Gastrocnemius medialis (tissue), 4 donors: ENCODE results near the gene AHI1. TPM values are rescaled to one million over a fixed set of nuclear protein-coding genes. Genes with fewer than 3 reads are reported as not detected.

Experiments used
- ATAC-seq, 2 donors: fragments of 150-250 bp; one replicate each; pipeline ENCODE4 v1.9.1; 2016
- DNase-seq, 2 donors: peaks; one replicate each; pipeline ENCODE4 v3.0.0-alpha.2; 2019
- H3K27ac ChIP-seq, 4 donors: fragments of 200-600 bp; sonication (generic); 1 replicate in 1 of 4; 2 replicates in 3 of 4; pipeline ENCODE4 v1.5.1; 2016 to 2018; ENCODE audit warnings: mild to moderate bottlenecking in 2 of 4, moderate library complexity in 1 of 4
- H3K27me3 ChIP-seq, 3 donors: fragments of 200-600 bp; sonication (generic) in 2 of 3; 1 replicate in 1 of 3; 2 replicates in 2 of 3; pipeline versions ENCODE4 v1.5.1 to v1.6.0; 2016 to 2019; ENCODE audit warnings: mild to moderate bottlenecking in 1 of 3, moderate library complexity in 1 of 3
- H3K36me3 ChIP-seq, 2 donors: fragments of 200-600 bp; sonication (generic) in 1 of 2; one replicate each; pipeline ENCODE4 v1.5.1; 2017 to 2018
- H3K4me1 ChIP-seq, 2 donors: fragments of 200-600 bp; sonication (generic) in 1 of 2; one replicate each; pipeline ENCODE4 v1.5.1; 2016 to 2017; ENCODE audit warnings: mild to moderate bottlenecking in 2 of 2
- H3K4me3 ChIP-seq, 4 donors: fragments of 200-600 bp; sonication (generic) in 3 of 4; 1 replicate in 1 of 4; 2 replicates in 3 of 4; pipeline ENCODE4 v1.5.1; 2016 to 2019; ENCODE audit warnings: mild to moderate bottlenecking in 2 of 4
- H3K9me3 ChIP-seq, 3 donors: fragments of 200-600 bp; sonication (generic) in 2 of 3; 1 replicate in 1 of 3; 2 replicates in 2 of 3; pipeline ENCODE4 v1.5.1; 2016 to 2019
- POLR2A ChIP-seq, 2 donors: fragments of 450-650 bp; IDR thresholded peaks; one replicate each; pipeline ENCODE4 v1.6.1; 2017; ENCODE audit warnings: antibody characterized with exemption in 2 of 2, mild to moderate bottlenecking in 2 of 2, moderate library complexity in 2 of 2
- in situ Hi-C, 4 donors: fragments of 200-750 bp; cut with MboI; loops; one replicate each; pipeline versions ENCODE4 v1.15.0 to v1.8.0; 2017; ENCODE audit warnings: low sequenced_read_pairs in 4 of 4
- intact Hi-C: fragments of 100-400 bp; cut with DNase I; formaldehyde crosslinking; loops from one replicate; pipeline ENCODE4 v1.15.1; 2023; ENCODE audit warnings: low total_unique reads
- total RNA-seq, 4 donors: library from RNA; depleted of rRNA; stranded (reverse); fragments of >200 nt; gene quantifications; one replicate each; pipeline versions ENCODE4 v1.1.0 to v1.2.3, GENCODE V29; 2016
- TF ChIP-seq, protein P1 (sequence below), 5 experiments: fragments of 450-650 bp in 3 of 5; fragments of 200-600 bp in 2 of 5; sonication (generic) in 2 of 5; IDR thresholded peaks in 4 of 5; conservative IDR thresholded peaks in 1 of 5; 1 replicate in 4 of 5; 2 replicates in 1 of 5; pipeline ENCODE4 v1.5.1; 2016 to 2019; ENCODE audit warnings: antibody characterized with exemption in 5 of 5, mild to moderate bottlenecking in 3 of 5, moderate library complexity in 3 of 5

The AHI1 gene
- total RNA-seq, 4 donors from 2014 or later = 3.5 to 16.8 (median 8.2) TPM

DNA sequence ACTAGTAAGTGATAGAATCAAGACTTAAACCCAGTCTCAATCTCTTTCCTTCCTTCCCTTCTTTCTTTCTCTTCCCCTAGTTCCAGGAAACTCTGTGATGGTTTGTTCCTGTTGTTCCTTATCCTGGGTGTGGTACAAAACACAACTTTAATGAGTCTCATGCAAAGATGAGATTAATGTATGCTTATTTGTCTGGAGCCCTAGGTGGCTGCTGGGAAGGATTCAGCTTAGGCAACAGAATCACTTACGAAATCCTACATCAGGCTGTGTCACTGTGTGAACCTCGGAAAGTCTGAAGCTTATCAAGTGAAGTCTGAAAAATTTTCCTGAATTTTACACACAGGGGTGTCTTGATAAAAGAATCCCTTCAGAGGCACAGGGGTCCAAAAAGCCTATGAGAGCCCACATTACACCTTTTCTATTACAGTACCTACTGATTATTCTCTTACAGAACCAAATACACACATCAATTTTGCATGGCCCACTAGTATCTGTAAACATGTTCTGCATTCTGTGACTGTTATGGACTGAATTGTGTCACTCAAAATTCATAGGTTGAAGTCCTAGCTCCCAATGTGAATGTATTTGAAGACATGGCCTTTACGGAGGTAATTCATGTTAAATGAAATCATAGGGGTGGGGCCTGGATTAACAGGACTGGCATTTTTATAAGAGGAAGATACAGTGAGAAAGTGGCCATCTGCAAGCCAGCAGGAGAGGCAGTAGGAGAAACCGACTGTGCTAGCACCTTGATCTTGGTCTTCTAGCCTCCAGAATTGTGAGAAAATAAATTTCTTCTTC is 171.7 kb downstream of the AHI1 start:
- Histone ChIP-seq H3K4me1 (no peaks in the 10 kb centered on the region), H3K4me3 (no peak overlapping the region), H3K27me3 (no peaks in the 10 kb centered on the region), H3K27ac (no peak overlapping the region), H3K36me3 (peaks cover 0 to 11% of the 10 kb centered on the region in 2 donors), H3K9me3 (no peaks in the 10 kb centered on the region)
- ATAC-seq (no peak), DNase-seq (no peak)
- intact Hi-C loops = no loop called here
- in situ Hi-C loops = no loop called here
- no peak for TF ChIP-seq POLR2A (IDR thresholded peaks at IDR 0.05)
- TF ChIP-seq, protein P1, sequence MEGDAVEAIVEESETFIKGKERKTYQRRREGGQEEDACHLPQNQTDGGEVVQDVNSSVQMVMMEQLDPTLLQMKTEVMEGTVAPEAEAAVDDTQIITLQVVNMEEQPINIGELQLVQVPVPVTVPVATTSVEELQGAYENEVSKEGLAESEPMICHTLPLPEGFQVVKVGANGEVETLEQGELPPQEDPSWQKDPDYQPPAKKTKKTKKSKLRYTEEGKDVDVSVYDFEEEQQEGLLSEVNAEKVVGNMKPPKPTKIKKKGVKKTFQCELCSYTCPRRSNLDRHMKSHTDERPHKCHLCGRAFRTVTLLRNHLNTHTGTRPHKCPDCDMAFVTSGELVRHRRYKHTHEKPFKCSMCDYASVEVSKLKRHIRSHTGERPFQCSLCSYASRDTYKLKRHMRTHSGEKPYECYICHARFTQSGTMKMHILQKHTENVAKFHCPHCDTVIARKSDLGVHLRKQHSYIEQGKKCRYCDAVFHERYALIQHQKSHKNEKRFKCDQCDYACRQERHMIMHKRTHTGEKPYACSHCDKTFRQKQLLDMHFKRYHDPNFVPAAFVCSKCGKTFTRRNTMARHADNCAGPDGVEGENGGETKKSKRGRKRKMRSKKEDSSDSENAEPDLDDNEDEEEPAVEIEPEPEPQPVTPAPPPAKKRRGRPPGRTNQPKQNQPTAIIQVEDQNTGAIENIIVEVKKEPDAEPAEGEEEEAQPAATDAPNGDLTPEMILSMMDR (IDR thresholded peaks at IDR 0.05 in 4 of 5, conservative IDR thresholded peaks at IDR 0.05 in 1 of 5) = no peak

- DNase-seq (no peak), ATAC-seq (no peak)
- Histone ChIP-seq H3K27me3 (no peaks in the 10 kb centered on the region), H3K36me3 (peaks cover 0 to 2% of the 10 kb centered on the region in 2 donors), H3K4me3 (no peak overlapping the region), H3K9me3 (no peaks in the 10 kb centered on the region), H3K27ac (no peak overlapping the region), H3K4me1 (peaks cover 0 to 7% of the 10 kb centered on the region in 2 donors)
- no peak for TF ChIP-seq POLR2A (IDR thresholded peaks at IDR 0.05)
- TF ChIP-seq, protein P1 (IDR thresholded peaks at IDR 0.05 in 4 of 5, conservative IDR thresholded peaks at IDR 0.05 in 1 of 5) = no peak
- in situ Hi-C loops (no loop called here), intact Hi-C loops (no loop called here)
These were observed 173.0 kb downstream of the AHI1 start for GRCh38 chr6:135324531-135324930.

GRCh38 chr6:135323979-135324378 is 173.6 kb downstream of the AHI1 start:
- intact Hi-C loops = no loop called here

GRCh38 chr6:135323202-135323668 is 174.3 kb downstream of the AHI1 start:
- Histone ChIP-seq H3K27ac (no peak overlapping the region), H3K4me3 (no peak overlapping the region), H3K9me3 (no peaks in the 10 kb centered on the region), H3K4me1 (peaks cover 0 to 7% of the 10 kb centered on the region in 2 donors), H3K27me3 (no peaks in the 10 kb centered on the region), H3K36me3 (no peaks in the 10 kb centered on the region)
- TF ChIP-seq POLR2A (IDR thresholded peaks at IDR 0.05) = no peak
- TF ChIP-seq, protein P1 (IDR thresholded peaks at IDR 0.05 in 4 of 5, conservative IDR thresholded peaks at IDR 0.05 in 1 of 5) = no peak
- in situ Hi-C loops = no loop called here
- intact Hi-C loops = no loop called here
- DNase-seq (no peak), ATAC-seq (no peak)

More at GRCh38 chr6:135323979-135324378, 173.6 kb downstream of the AHI1 start:
- Histone ChIP-seq H3K4me1 (peaks cover 0 to 7% of the 10 kb centered on the region in 2 donors), H3K27ac (no peak overlapping the region), H3K27me3 (no peaks in the 10 kb centered on the region), H3K36me3 (no peaks in the 10 kb centered on the region), H3K4me3 (no peak overlapping the region), H3K9me3 (no peaks in the 10 kb centered on the region)
- no peak for ATAC-seq
- no peak for TF ChIP-seq POLR2A (IDR thresholded peaks at IDR 0.05)
- TF ChIP-seq, protein P1 (IDR thresholded peaks at IDR 0.05 in 4 of 5, conservative IDR thresholded peaks at IDR 0.05 in 1 of 5) = no peak
- in situ Hi-C loops = no loop called here
- DNase-seq = no peak
